GM19397 (cell line): ENCODE data around the gene CAPZA1.

Experiments
- ATAC-seq: cut with Tn5 transposase; IDR thresholded peaks from one replicate; pipeline ENCODE4 v1.9.1; 2021; ENCODE audit warnings: mild to moderate bottlenecking, moderate library complexity; ENCODE audit not compliant: unreplicated experiment

CAPZA1 gene

GRCh38 chr1:112675728-112676381, 56.2 kb downstream of the CAPZA1 start:
- no peak for ATAC-seq

GRCh38 chr1:112676543-112676942, 56.9 kb downstream of the CAPZA1 start:
- ATAC-seq, result no peak

GRCh38 chr1:112677501-112677900, 57.9 kb downstream of the CAPZA1 start:
- no peak for ATAC-seq

GRCh38 chr1:112678605-112679004, 59.0 kb downstream of the CAPZA1 start:
- no peak for ATAC-seq

DNA sequence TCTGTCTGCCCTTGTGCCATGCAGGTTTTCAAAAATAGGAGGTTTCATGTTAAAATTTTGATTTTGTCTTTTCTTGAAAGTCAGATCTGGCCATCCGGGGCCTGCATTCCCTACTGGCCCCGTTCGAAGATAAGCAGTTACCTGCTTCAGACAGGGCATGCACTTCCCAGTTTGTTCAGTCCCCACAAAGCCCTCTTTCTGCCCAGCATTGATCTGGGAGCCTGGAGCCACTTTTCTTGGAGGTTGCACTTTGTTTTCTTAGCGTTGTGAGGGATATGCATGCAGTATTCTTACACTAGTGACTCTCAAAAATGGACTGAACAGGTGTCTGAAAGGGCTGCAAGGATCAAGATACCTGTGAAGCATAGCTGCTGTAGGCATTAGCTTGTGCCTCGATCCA, 66.3 kb downstream of the CAPZA1 start:
- ATAC-seq, result no peak

DNA sequence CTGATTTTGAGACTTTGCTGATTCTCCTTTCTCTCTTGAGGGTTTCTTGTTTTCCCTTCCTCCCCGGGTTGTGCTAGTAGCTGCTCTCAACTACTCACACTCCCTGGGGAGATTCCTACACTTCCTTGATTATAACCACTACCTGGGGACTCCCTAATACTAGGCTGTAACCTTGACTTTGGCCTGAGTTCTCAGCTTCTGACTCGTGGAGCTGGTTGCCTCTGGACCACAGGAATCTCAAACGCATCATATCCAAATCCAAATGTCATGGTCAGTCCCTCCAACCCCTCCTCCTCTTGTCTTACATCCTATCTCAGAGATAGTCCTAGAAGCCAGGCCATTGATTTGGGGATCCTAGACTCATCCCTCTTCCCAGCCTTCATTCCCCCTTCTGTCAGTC, 66.8 kb downstream of the CAPZA1 start:
- no peak for ATAC-seq

DNA sequence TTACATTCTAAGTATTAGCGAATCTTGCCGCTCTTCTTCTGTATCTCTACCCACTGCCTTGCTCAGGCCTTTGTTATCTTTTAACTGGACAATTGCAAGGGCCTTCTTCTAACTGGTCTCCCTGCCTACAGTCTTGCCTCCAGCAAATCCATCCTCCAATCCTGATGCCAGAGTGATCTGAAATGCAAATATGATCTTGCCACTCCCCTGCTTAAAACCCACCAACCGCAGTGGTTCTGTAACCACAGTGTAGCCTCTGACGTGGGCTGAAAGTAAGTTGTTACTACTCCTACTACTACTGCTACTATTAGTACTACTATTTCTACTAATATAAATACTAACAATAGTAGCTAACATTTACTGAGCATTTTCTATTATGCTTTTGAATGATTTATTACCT, 67.2 kb downstream of the CAPZA1 start:
- no peak for ATAC-seq

- ATAC-seq, result no peak
Observed at GRCh38 chr1:112687361-112687760, 67.7 kb downstream of the CAPZA1 start.

- no peak for ATAC-seq
Observed at GRCh38 chr1:112687785-112688496, 68.3 kb downstream of the CAPZA1 start.

DNA sequence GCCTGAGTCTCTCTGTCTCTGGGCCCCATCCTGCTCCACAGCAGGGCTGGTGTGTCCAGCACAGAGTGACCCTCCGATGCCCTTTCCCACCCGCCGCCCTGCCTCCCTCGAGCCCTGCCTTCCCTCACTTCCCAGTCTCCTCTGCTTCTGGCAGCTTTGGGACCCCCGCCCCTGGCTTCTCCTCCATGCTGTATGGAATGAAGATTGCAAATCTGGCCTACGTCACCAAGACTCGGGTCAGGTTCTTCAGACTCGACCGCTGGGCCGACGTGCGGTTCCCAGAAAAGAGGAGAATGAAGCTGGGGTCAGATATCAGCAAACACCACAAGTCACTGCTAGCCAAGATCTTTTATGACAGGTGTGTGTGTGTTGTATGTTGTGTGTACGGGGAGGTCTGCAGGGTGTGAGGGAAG, 69.2 kb downstream of the CAPZA1 start:
- no peak for ATAC-seq

DNA sequence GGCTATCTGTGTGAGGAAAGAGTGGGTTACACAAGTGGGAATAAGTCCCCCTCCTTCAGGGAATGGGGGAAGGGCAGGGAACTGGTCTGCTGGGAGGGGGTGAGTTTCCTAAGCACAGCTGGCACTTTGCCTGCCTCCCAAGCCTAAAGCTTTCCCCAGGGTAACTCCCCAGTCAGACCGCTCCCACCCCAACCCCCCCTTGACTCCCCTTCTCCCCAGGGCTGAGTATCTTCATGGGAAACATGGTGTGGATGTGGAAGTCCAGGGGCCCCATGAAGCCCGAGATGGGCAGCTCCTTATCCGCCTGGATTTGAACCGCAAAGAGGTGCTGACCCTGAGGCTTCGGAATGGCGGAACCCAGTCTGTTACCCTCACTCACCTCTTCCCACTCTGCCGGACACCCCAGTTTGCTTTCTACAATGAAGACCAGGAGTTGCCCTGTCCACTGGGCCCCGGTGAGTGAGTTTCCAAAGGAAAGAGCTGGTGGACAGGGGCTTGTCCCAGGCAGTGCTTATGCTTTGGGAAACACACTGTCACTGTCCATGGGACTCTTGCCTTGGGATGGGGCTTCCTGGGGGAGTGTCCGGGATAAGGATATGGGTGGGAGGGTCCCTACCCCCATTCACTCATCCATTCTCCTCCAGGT, 69.7 kb downstream of the CAPZA1 start:
- no peak for ATAC-seq

DNA sequence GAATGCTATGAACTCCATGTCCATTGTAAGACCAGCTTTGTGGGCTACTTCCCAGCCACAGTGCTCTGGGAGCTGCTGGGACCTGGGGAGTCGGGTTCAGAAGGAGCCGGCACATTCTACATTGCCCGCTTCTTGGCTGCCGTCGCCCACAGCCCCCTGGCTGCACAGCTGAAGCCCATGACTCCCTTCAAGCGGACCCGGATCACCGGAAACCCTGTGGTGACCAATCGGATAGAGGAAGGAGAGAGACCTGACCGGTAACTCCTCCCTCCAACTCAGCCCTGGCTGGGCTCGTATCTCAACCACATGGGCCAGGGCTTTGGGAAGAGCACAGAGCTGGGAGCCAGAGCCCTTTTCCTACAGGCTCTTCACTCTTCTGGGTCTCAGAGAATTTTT, 70.2 kb downstream of the CAPZA1 start:
- no peak for ATAC-seq

DNA sequence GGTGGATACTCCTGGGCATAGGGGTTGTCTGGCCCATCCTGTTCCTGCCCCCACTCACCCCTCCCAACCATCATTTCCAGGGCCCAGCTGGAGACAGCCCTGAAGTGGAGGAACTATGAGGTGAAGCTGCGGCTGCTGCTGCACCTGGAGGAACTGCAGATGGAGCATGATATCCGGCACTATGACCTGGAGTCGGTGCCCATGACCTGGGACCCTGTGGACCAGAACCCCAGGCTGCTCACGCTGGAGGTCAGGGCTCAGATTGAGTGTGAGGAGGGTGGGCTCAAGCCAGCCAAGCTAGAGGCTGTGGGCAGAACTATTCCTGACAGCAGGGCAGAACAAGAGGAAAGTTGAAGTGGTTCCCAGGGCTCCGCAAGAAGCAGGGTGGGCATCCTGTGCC, 73.0 kb downstream of the CAPZA1 start:
- ATAC-seq, result no peak

DNA sequence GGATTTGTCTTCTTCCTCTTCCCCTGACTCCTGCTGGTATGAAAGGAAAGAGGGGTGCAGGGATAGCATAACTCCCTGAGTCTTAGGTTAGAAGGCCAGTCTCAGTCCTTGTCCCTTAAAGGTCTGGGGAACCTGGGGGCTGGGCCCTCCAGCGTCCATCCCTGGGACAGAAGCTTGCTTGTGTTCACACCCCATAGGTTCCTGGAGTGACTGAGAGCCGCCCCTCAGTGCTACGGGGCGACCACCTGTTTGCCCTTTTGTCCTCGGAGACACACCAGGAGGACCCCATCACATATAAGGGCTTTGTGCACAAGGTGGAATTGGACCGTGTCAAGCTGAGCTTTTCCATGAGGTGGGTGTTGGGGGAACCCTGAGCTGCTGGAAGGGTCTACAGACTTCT, 74.2 kb downstream of the CAPZA1 start:
- ATAC-seq, result no peak

DNA sequence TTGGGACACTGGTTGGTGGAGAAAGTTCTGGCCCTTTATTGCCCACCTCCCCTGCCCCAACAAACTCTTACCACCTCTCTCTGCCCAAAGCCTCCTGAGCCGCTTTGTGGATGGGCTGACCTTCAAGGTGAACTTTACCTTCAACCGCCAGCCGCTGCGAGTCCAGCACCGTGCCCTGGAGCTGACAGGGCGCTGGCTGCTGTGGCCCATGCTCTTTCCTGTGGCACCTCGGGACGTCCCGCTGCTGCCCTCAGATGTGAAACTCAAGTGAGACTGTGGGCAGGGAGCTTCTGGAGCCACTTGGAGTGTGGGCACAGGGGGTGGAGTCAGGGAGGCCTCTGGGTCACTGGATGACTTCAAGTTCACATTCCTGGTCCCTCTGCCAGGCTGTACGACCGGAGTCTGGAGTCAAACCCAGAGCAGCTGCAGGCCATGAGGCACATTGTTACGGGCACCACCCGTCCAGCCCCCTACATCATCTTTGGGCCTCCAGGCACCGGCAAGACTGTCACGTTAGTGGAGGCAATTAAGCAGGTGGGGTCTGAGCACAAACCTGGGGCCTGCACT, 74.8 kb downstream of the CAPZA1 start:
- no peak for ATAC-seq

- no peak for ATAC-seq
Observed at GRCh38 chr1:112695276-112695675, 75.6 kb downstream of the CAPZA1 start.

GRCh38 chr1:112696578-112697314, 77.1 kb downstream of the CAPZA1 start:
- no peak for ATAC-seq

GRCh38 chr1:112697781-112698201, 78.2 kb downstream of the CAPZA1 start:
- ATAC-seq, result no peak

DNA sequence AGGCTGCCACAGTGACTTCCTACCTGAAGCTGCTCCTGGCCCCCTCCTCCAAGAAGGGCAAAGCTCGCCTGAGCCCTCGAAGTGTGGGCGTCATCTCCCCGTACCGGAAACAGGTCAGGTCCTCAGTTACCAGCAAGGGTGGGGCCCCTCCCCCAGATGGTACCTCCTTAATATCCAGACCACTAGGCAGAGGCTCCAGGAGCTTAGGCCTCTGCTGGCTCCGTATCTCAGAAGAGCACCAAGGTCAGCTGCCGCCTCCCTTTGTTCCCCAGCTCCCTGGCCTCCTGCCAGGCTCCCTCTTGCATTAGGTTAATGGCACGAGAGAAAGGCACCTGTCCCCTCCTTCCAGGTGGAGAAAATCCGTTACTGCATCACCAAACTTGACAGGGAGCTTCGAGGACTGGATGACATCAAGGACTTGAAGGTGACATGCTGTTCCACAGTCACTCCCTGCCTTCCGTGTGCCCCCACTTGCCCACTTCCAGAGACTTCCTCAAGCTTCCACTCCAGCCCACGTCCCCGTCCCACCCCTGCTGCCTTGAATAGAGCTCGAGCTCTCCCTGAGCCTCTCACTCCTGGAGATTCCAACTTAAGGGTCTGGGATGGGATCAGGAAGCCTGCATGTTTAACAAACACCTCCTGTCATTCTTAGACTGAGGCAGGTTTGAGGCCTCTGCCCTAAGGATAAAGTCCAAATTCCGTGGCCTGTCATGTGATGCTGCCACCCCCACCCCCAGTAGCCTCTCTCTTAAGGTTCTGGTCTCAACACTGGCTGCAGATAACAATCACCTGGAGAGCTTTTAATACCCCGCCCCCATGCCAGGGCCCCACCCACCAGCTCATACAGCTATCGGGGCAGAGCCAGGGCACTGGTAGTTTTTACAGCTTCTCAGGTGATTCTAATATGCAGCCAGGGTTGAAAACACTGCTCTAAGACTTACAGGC, 79.0 kb downstream of the CAPZA1 start:
- no peak for ATAC-seq
